Lower lobe of right lung (tissue), 2 donors: Measurements from ENCODE around the gene MAD1L1. TPM values are rescaled to one million over a fixed set of nuclear protein-coding genes. Genes with fewer than 3 reads are reported as not detected.
A peak's percentile ranks its signal among the peaks of the same experiment; 100 is the strongest.

Source experiments
- ATAC-seq, 2 donors: fragments of 200-7000 bp; cut with Tn5 transposase; one replicate each; pipeline ENCODE4 v1.9.1; 2020 to 2022; ENCODE audit warnings: mild to moderate bottlenecking in 2 of 2, moderate library complexity in 2 of 2
- DNase-seq: peaks from one replicate; pipeline ENCODE4 v3.0.0-alpha.2; 2020
- H3K27ac ChIP-seq: fragments of 200-600 bp; one replicate; pipeline ENCODE4 v1.8.0; 2022
- H3K27me3 ChIP-seq: fragments of 200-600 bp; one replicate; pipeline ENCODE4 v1.8.0; 2022; ENCODE audit warnings: low read depth
- H3K36me3 ChIP-seq: fragments of 200-600 bp; one replicate; pipeline ENCODE4 v1.8.0; 2022; ENCODE audit warnings: mild to moderate bottlenecking
- H3K4me1 ChIP-seq: fragments of 200-600 bp; one replicate; pipeline ENCODE4 v1.8.0; 2022
- H3K4me3 ChIP-seq: fragments of 200-600 bp; one replicate; pipeline ENCODE4 v1.8.0; 2022; ENCODE audit warnings: mild to moderate bottlenecking
- H3K9me3 ChIP-seq: fragments of 200-600 bp; one replicate; pipeline ENCODE4 v1.8.0; 2022
- intact Hi-C: fragments of 100-400 bp; cut with DNase I; formaldehyde crosslinking; loops from one replicate; pipeline ENCODE4 v1.11.0; 2022
- total RNA-seq: library from RNA; stranded (reverse); fragmentation: NEBNext Ultra II Directional; extraction: Animal tissue kit (Norgen Biotek cat#: 25700); gene quantifications from one replicate; pipeline ENCODE4 v1.2.1, GENCODE V29; 2021
- TF ChIP-seq, protein P1 (sequence below): fragments of 200-600 bp; IDR thresholded peaks from one replicate; pipeline ENCODE4 v1.8.0; 2022; ENCODE audit warnings: antibody characterized with exemption, mild to moderate bottlenecking
- donor health status: DM: no; HTN: yes; CAD: no; lungs with severe emphysema.

MAD1L1 gene
- total RNA-seq, 1 donor from 2014 or later = 44.5 TPM

DNA sequence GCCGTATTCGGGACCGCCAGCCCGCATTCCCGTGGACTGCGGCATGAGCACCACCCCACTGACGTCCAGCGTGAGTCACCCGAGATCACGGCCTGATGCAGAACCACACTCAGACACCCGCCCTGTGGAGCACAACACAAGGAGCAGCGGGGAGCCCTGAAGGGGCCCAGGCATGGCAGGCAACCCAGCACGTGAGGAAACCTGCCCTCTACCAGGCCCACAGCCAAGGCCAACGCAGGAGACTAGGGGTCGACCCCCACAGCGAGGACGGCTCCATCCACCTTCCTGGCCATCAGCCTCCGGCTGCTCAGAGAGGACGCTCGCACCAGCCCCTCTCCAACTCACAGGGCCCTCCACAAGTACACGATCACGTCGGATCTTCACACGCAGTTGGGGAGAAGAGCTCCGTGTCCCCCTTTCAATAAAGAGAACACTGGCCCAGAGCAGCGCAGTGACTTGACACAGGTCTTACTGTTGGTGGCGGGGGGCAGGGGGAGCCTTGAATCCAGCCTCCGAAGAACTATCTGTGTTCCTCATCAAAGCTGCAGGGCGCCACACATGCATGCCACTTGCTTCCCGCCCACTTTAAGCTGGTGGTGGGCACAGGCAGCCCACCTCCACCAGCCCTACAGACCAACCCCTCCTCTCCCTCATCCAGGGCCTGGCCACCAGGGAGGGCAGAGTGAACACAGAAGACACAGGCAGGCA is 22.0 kb downstream of the MAD1L1 start:
- Histone ChIP-seq H3K9me3 (no peaks in the 10 kb centered on the region), H3K4me1 (no peaks in the 10 kb centered on the region), H3K27ac (no peak overlapping the region), H3K36me3 (peaks cover 65% of the 10 kb centered on the region), H3K4me3 (no peak overlapping the region), H3K27me3 (no peaks in the 10 kb centered on the region)
- TF ChIP-seq, protein P1, sequence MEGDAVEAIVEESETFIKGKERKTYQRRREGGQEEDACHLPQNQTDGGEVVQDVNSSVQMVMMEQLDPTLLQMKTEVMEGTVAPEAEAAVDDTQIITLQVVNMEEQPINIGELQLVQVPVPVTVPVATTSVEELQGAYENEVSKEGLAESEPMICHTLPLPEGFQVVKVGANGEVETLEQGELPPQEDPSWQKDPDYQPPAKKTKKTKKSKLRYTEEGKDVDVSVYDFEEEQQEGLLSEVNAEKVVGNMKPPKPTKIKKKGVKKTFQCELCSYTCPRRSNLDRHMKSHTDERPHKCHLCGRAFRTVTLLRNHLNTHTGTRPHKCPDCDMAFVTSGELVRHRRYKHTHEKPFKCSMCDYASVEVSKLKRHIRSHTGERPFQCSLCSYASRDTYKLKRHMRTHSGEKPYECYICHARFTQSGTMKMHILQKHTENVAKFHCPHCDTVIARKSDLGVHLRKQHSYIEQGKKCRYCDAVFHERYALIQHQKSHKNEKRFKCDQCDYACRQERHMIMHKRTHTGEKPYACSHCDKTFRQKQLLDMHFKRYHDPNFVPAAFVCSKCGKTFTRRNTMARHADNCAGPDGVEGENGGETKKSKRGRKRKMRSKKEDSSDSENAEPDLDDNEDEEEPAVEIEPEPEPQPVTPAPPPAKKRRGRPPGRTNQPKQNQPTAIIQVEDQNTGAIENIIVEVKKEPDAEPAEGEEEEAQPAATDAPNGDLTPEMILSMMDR = no peak
- ATAC-seq (no peak), DNase-seq (peak; percentile 36)
- intact Hi-C loops = no loop called here

DNA sequence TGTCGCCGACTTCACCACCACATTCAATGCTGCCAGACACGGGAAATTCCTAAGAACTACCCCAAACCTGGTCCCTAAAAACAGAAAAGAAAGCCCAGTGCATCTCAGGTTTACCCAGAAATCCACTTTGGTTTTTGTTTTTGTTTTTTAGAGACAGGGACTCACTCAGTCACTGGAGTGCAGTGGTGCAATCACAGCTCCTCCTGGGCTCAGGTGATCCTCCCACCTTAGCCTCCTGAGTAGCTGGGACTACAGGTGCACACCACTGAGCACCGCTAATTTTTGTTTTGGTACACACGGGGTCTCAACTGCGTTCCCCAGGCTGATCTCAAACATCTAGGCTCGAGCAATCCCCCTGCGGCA is 22.8 kb downstream of the MAD1L1 start:
- TF ChIP-seq, protein P1 = no peak
- H3K27me3 ChIP-seq = no peaks in the 10 kb centered on the region
- no peaks in the 10 kb centered on the region for H3K4me1 ChIP-seq
- intact Hi-C loops = no loop called here
- H3K4me3 ChIP-seq = no peak overlapping the region
- no peak overlapping the region for H3K27ac ChIP-seq
- H3K36me3 ChIP-seq = peaks cover 57% of the 10 kb centered on the region
- DNase-seq (no peak), ATAC-seq (no peak)
- no peaks in the 10 kb centered on the region for H3K9me3 ChIP-seq

DNA sequence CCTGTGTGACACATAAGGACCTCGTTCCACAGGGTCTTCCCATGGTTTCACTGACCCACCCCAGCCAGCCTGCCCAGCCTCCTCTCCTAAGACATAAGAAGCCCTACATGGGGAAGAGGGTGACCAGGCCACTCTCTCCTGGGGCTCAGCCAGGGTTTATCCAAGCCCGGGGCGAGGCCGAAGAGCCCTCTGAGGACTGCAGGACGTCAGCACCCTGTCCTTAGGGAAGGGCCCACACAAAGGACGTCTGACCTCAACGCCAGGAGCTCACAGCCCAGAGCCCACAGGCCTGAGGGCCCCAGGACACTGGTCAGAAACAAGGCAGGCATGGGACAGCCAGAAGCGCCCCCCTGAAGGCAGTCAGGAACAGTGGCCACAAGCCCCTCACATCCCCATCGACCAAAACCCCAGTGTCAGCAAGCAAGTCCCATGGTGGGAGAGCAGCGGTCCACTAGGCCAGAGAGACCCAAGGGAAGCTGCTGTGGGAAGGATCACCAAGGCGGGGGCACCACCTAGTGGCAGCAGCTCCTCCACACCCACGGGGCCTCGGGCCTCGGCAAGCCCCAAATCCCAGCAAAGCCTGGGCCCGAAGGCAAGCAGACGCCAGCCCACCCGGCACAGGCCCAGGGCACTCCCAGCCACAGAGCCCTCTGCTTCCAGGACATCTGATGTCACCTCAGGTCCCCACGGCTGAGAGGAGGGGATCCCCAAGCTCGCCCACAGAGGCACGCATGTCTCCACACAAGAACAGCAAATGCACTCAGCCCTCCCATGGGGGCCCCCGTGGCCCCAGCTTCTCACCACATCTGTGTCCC is 23.4 kb downstream of the MAD1L1 start:
- intact Hi-C loops = no loop called here
- Histone ChIP-seq H3K9me3 (no peaks in the 10 kb centered on the region), H3K27me3 (no peaks in the 10 kb centered on the region), H3K36me3 (peaks cover 51% of the 10 kb centered on the region), H3K4me3 (no peak overlapping the region), H3K4me1 (no peaks in the 10 kb centered on the region), H3K27ac (no peak overlapping the region)
- DNase-seq = peak; percentile 72
- TF ChIP-seq, protein P1 = peak; percentile 75
- peak; percentile 83 to 87 for ATAC-seq

DNA sequence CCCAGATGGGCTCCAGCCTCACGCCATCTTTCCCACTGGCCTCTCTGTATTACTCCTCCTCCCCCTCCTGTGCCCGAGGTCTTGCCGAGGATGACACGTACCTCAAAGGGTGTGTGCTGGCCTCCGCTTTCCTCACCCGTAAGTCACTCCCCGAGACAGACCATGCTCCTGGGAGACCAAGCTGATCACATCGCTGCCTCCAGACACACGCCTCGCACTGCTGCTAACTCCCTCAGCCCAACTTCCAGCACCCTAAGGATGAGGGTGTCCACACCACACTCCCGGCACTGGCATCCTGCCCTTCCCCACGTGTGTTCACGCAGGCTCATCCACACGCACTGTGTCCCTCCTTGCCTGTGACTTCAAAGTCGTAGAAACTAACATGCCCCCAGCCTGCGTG is 24.0 kb downstream of the MAD1L1 start:
- no peak overlapping the region for H3K4me3 ChIP-seq
- DNase-seq (peak; percentile 41), ATAC-seq (no peak)
- H3K27ac ChIP-seq = no peak overlapping the region
- H3K36me3 ChIP-seq = peaks cover 48% of the 10 kb centered on the region
- intact Hi-C loops = no loop called here
- TF ChIP-seq, protein P1 = no peak
- H3K4me1 ChIP-seq = no peaks in the 10 kb centered on the region
- H3K9me3 ChIP-seq = no peaks in the 10 kb centered on the region
- H3K27me3 ChIP-seq = no peaks in the 10 kb centered on the region

DNA sequence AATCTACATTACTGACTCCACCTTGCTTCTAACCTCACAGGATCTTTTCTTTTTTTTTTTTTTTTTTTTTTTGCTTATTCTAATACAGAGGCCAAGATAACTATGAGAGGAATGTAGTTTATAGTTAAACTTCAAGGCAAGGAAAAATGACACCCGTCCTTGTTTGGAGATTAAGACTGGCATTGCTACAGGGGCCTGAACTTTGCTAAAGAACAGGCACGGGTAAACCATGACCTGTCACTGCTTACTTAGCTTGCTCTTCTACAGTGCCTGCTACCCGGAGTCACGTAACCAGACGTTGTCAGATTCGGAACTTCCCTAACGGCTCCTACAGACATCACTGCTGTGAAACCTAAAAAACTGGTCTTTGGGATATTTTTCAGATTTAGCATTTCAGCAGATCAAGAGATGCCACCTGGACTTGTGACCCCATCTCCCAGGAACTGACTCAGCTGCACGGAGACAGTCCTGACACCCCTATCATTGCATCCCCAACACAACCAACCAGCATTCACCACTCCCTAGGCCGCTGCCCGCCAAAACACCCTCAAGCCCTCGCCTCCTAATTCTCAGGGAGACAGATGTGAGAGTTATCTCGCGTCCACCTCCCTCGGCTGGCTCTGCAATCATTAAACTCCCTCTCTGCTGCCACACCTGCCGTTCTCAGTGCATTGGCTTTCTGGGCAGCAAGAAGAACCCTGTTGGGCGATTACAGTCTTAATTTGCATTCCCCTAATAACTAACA is 27.5 kb downstream of the MAD1L1 start:
- TF ChIP-seq, protein P1 = no peak
- Histone ChIP-seq H3K27me3 (no peaks in the 10 kb centered on the region), H3K4me1 (no peaks in the 10 kb centered on the region), H3K27ac (no peak overlapping the region), H3K9me3 (no peaks in the 10 kb centered on the region), H3K4me3 (no peak overlapping the region), H3K36me3 (peaks cover 39% of the 10 kb centered on the region)
- intact Hi-C loops = no loop called here
- no peak for ATAC-seq
- DNase-seq = no peak
